Spinal cord (tissue), 10 donors: ENCODE data around the gene UROS. TPM values are rescaled to one million over a fixed set of nuclear protein-coding genes. Genes with fewer than 3 reads are reported as not detected.
A peak's percentile ranks its signal among the peaks of the same experiment; 100 is the strongest.

ENCODE experiments used
- DNase-seq, 6 donors: peaks; one replicate each; pipeline versions ENCODE4 v3.0.0 to v3.0.0-alpha.2; 2013 to 2015; ENCODE audit warnings: low spot score in 6 of 6, low read depth in 4 of 6
- H3K27ac ChIP-seq: one replicate; pipeline ENCODE4 v1.5.1; 2013; ENCODE audit warnings: low read depth, low read length, control low read depth
- H3K27me3 ChIP-seq: one replicate; pipeline ENCODE4 v1.6.1; 2013; ENCODE audit warnings: low read length; ENCODE audit not compliant: control insufficient read depth, insufficient read depth
- H3K36me3 ChIP-seq: one replicate; pipeline ENCODE4 v1.6.1; 2013; ENCODE audit warnings: low read length; ENCODE audit not compliant: control insufficient read depth, insufficient read depth
- H3K4me1 ChIP-seq: one replicate; pipeline ENCODE4 v1.6.1; 2013; ENCODE audit warnings: low read length; ENCODE audit not compliant: control insufficient read depth, insufficient read depth
- H3K4me3 ChIP-seq: one replicate; pipeline ENCODE4 v1.5.1; 2013; ENCODE audit warnings: low read depth, low read length, control low read depth
- H3K9me3 ChIP-seq: one replicate; pipeline ENCODE4 v1.6.1; 2013; ENCODE audit warnings: low read length; ENCODE audit not compliant: control insufficient read depth, insufficient read depth
- WGBS: methylation state at CpG from one replicate; pipeline ENCODE4 v1.1.5; 2013; ENCODE audit warnings: missing lambda C conversion rate; ENCODE audit not compliant: insufficient coverage; 5-methylcytosine and 5-hydroxymethylcytosine counted together
- polyA plus RNA-seq, 2 donors: library from polyadenylated mRNA; unstranded; fragments of 120-200 nt; gene quantifications; one replicate each; pipeline ENCODE4 v1.2.1, GENCODE V29; 2013; ENCODE audit not compliant: insufficient read length in 2 of 2
- total RNA-seq, 2 donors: library from RNA; depleted of rRNA in 1 of 2; stranded (reverse); fragments of 120-200 nt in 1 of 2; fragments of >200 nt in 1 of 2; gene quantifications; one replicate each; pipeline versions ENCODE4 v1.2.3 to v1.2.4, GENCODE V29; 2013 to 2014
- donor health status: healthy.

Gene UROS
- total and polyA plus RNA-seq, 4 donors, result 61.9 to 88.6 (median 83.2) TPM

DNA sequence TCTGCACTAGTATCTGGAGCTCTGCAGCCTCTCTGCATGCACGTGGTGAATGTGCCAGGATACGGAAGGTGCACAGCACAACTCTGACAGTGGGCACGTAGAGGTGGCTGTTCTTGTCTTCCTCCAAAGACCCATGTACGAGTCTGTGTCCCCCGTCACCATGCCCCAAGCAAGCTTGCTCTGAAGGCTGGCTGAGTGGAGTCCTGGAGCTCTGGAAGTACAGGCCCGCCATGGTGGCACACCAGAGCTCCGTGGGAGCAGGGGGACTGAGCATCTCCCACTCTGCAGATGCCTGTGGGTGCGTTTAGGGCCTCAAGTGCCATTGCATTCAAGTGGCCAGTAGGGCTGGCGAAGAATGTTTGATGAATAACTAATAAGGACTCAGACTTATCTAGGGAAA lies 17.3 kb upstream of the UROS start:
- DNase-seq, result no peak
- WGBS, result 95% methylated on average over 9 of the region's 9 CpGs
- H3K4me3 ChIP-seq, result no peak overlapping the region
- no peak overlapping the region for H3K27ac ChIP-seq
- no peaks in the 10 kb centered on the region for H3K27me3 ChIP-seq
- peaks cover 5% of the 10 kb centered on the region for H3K4me1 ChIP-seq
- peaks cover 33% of the 10 kb centered on the region for H3K36me3 ChIP-seq
- no peaks in the 10 kb centered on the region for H3K9me3 ChIP-seq

DNA sequence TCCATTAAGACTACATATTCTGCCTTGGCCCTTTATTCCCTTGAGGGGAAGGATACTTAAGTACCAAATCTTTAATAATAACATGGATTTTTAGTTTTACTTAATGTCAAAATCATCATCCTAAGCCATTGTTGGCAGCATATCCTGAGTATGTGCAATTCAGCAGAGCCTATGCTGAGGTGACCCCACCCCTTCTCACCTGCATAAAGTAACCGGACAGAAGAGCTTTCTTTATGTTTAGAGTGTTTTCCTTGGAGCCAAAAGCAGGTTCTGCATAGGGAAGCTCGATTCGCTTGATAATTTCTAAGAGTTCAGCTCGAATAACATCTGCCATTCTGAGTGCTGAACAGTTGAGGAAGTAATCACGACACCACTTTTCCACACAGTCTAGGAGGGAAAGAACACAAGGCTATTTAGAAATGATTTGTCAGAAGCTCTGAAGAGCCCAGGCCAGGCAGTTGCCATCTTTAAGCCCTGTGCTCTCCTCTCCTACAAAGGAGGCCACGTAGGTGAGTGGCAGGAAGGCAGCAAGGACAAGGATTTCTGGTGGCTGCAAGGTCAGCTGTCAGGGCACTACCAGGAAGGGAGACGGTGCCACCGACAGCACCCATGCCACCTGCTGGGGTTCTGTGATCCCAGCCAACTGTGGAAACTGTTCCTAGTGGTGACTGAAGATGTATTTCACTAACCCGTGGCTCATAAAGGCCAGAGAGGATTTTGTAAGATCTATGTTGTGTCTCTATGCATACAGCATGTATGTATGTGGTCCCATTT lies 15.9 kb upstream of the UROS start:
- Histone ChIP-seq H3K4me3 (no peak overlapping the region), H3K27me3 (no peaks in the 10 kb centered on the region), H3K27ac (no peak overlapping the region), H3K36me3 (peaks cover 45% of the 10 kb centered on the region), H3K9me3 (no peaks in the 10 kb centered on the region), H3K4me1 (no peaks in the 10 kb centered on the region)
- 93% methylated on average over 7 of the region's 9 CpGs for WGBS
- DNase-seq, result no peak

DNA sequence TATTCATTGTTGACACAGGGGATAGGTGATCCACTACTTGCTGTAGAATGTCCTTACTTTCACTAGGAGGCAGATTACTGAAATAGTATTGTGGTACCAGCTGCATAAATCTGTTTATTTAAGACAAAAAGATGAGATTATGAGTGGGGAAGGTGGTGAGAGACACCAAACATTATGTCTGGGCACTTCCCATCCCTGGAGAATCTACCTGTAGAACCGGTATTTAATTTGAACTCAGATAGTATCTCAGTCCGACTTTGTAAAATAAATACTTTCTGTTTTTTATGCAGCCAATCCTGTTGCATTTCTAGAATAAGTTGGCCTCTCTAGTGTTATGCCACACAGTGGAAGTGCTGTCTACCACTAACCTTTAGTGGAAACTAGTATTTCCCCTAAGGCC lies 13.7 kb upstream of the UROS start:
- H3K4me3 ChIP-seq, result no peak overlapping the region
- H3K27me3 ChIP-seq, result no peaks in the 10 kb centered on the region
- DNase-seq, result no peak
- no peak overlapping the region for H3K27ac ChIP-seq
- no peaks in the 10 kb centered on the region for H3K9me3 ChIP-seq
- WGBS, result 100% methylated on average over 2 of the region's 2 CpGs
- H3K36me3 ChIP-seq, result peaks cover 51% of the 10 kb centered on the region
- no peaks in the 10 kb centered on the region for H3K4me1 ChIP-seq

DNA sequence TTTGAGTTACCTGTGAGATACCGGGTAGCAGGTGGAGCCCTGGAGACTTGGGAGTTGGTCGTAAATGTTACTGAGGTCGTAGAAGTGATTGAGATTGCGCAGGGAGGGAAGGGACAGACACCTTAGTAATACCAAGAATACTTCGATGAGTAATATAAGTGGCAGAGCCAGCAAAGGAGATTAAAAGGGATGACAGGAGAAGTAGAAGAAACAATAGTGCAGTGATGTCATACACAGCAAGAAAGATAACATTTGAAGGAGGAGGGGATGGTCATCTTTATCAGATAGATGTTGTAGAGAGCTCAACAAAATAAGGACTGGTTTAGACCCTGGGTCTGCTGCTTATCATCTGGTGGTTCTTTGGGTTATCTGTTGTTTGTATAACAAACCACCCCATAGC lies 5.3 kb upstream of the UROS start:
- no peak for DNase-seq
- Histone ChIP-seq H3K4me3 (no peak overlapping the region), H3K4me1 (peaks cover 4% of the 10 kb centered on the region), H3K36me3 (peaks cover 30% of the 10 kb centered on the region), H3K27me3 (no peaks in the 10 kb centered on the region), H3K27ac (no peak overlapping the region), H3K9me3 (no peaks in the 10 kb centered on the region)
- 91% methylated on average over 5 of the region's 5 CpGs for WGBS

DNA sequence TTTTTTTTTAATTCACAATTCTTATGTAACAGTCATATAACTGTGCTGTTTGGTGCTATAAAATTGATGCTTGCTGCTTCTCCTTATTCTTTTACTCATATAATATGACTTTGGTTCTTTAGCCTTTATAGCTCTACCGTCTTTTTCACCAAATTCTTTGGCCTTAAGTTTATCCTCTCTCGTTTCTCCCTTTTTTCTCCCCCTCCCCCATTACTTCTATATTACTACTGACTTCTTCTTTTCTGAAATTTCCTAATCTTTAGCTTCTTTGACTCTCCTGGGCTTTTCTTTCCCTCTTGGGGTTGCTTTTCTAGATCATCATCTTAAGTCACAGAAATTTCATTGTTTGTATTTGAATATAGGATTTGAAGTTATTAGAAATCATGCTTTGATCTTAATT lies 4.1 kb upstream of the UROS start:
- Histone ChIP-seq H3K27me3 (no peaks in the 10 kb centered on the region), H3K36me3 (peaks cover 21% of the 10 kb centered on the region), H3K9me3 (no peaks in the 10 kb centered on the region), H3K4me3 (no peak overlapping the region), H3K27ac (no peak overlapping the region), H3K4me1 (peaks cover 9% of the 10 kb centered on the region)
- no CpG with 5 or more reads among the region's 2 CpGs for WGBS
- DNase-seq, result no peak

DNA sequence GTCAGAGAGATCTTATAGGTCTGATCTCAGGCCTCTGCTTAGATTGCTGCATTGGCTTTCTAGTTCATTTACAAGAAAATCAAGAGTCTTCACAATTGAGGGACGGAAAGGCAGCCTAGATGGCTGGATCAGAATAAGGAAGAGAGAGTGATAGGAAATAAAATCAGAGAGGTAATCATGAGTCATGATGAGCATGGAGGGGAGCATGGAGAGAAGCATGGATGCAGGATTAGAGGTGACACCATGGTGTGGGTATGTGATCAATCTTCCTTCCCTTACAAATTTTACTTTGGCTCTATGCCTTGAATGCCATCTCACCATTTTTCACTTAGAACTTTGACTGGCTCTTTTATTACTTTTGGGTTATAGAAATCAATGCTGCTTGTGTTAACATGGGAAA lies 1.7 kb upstream of the UROS start:
- 92% methylated on average over 1 of the region's 1 CpG for WGBS

DNA sequence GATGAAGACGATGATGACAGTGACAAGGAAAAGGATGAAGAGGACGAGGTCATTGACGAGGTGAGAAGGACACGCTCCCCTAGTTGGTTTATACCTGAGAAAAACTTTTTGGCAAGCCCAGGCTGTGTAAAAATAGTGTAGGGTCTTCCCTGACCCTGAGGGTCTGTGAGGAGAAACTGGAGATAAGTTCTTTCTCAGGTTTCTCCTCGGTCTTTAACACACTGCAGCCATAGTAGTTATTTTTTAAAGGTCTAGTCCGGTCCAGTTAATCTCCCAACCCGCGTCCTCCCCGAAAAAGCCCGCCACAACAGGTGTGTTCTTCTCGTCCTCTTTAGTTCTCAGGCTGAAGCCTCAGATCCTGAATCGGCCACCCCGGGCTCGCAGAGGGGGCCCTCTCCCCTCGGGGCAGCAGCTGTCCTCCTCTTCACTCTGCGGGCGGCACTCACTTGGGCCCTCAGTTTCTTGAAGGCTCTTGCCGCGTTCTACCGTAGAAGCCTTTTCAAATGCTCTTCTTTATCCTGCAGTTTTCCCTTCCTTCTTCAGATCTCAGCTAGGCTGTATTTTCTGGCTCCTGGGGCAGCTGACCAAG lies 699 bp upstream of the UROS start:
- peak overlapping the region; percentile 88 for H3K4me3 ChIP-seq
- H3K4me1 ChIP-seq, result peaks cover 14% of the 10 kb centered on the region
- WGBS, result 0% methylated on average over 19 of the region's 20 CpGs
- H3K27me3 ChIP-seq, result no peaks in the 10 kb centered on the region
- H3K36me3 ChIP-seq, result peaks cover 18% of the 10 kb centered on the region
- no peak for DNase-seq
- no peak overlapping the region for H3K27ac ChIP-seq
- no peaks in the 10 kb centered on the region for H3K9me3 ChIP-seq

More for the DNA sequence above, 1.7 kb upstream of the UROS start:
- peaks cover 18% of the 10 kb centered on the region for H3K36me3 ChIP-seq
- no peaks in the 10 kb centered on the region for H3K9me3 ChIP-seq
- H3K27ac ChIP-seq, result no peak overlapping the region
- H3K27me3 ChIP-seq, result no peaks in the 10 kb centered on the region
- no peak overlapping the region for H3K4me3 ChIP-seq
- peaks cover 14% of the 10 kb centered on the region for H3K4me1 ChIP-seq
- no peak for DNase-seq

DNA sequence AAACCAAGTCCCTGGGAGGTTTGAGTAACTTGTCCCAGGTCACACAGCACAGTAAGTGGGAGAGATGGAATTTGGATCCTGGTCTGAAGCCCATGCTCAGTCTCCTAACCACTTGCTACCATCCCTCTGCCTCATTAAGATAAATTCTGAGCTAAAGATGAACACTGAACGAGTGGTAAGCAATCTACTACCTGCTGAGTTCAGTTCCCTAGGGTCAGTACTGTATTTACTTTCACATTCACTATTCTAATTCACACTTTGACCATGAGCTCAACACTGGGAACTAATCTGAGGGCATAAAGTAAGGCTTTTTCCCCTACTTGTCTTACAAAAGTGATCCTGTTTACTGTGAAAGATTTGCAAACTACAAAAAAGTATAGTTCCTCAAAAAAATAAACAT lies 2.4 kb downstream of the UROS start:
- DNase-seq, result no peak
- H3K27ac ChIP-seq, result no peak overlapping the region
- no peaks in the 10 kb centered on the region for H3K27me3 ChIP-seq
- no peaks in the 10 kb centered on the region for H3K9me3 ChIP-seq
- H3K36me3 ChIP-seq, result peaks cover 1% of the 10 kb centered on the region
- peaks cover 14% of the 10 kb centered on the region for H3K4me1 ChIP-seq
- no peak overlapping the region for H3K4me3 ChIP-seq
- WGBS, result no CpG with 5 or more reads among the region's 1 CpG

DNA sequence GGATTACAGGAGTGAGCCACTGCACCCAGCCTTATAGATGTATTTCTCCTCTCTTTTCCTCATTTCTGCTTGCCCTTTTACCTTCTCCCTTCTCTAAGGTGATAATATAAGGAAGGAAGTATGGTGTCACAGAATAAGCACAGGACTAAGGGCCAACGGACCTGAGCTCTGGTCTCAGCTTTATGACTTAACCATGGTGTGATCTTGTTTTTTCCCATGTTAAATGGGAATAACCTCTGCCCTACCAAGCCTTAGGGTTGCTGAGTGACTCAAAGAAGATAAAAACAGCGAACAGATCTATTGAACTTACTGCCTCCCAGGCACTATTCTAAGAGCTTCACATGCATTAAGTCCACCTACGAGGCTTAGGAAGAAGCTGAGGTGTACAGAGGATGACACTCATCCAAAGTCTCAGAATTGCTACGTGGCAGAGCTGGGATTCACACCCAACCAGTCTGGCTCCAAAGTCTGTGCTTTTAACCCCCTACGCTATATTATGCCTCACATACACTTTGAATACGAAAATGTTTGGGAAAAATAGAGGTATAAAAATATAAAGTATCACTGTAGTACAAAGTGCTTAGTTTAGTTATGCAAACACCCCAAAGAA lies 5.6 kb downstream of the UROS start:
- no peak overlapping the region for H3K4me3 ChIP-seq
- no peaks in the 10 kb centered on the region for H3K27me3 ChIP-seq
- no peak overlapping the region for H3K27ac ChIP-seq
- H3K9me3 ChIP-seq, result no peaks in the 10 kb centered on the region
- H3K36me3 ChIP-seq, result peaks cover 13% of the 10 kb centered on the region
- DNase-seq, result no peak
- WGBS, result 92% methylated on average over 2 of the region's 6 CpGs
- H3K4me1 ChIP-seq, result peaks cover 8% of the 10 kb centered on the region

DNA sequence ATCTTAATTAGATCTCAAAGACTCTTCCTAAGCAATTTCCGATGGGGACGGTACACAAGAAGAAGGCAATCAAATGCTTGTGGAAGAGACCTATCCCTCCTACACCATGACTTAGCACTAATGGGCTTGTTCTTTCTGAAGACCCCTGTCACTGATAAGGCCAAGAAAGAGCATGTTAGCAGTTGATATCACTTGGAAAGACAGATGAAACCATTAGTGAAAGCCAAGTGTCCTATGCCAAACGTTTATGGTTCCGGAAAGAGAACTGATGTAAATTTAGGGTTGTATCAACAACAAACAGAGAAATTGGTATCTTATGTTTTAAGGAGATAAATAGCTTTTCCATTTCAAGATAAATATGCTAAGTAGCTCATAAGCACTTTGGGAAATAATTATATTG lies 6.5 kb downstream of the UROS start:
- no peaks in the 10 kb centered on the region for H3K9me3 ChIP-seq
- no CpG with 5 or more reads among the region's 4 CpGs for WGBS
- H3K4me1 ChIP-seq, result no peaks in the 10 kb centered on the region
- H3K27me3 ChIP-seq, result no peaks in the 10 kb centered on the region
- no peak overlapping the region for H3K27ac ChIP-seq
- no peak overlapping the region for H3K4me3 ChIP-seq
- no peak for DNase-seq
- H3K36me3 ChIP-seq, result peaks cover 13% of the 10 kb centered on the region
